H1 (cell line): ENCODE results near the gene PDE8A.

ENCODE experiments used
- CTCF ChIP-seq, 3 experiments: IDR thresholded peaks; 1 replicate in 2 of 3; 2 replicates in 1 of 3; pipeline versions ENCODE4 v1.5.1 to v1.6.1; 2011; ENCODE audit warnings: low read length in 3 of 3, mild to moderate bottlenecking in 3 of 3, inconsistent platforms in 2 of 3, low read depth in 1 of 3, moderate library complexity in 1 of 3; ENCODE audit not compliant: insufficient read depth in 1 of 3; ENCODE audit errors: control extremely low read depth in 1 of 3
- RXRA ChIP-seq: IDR thresholded peaks from 2 replicates; pipeline ENCODE4 v1.6.1; 2011; ENCODE audit warnings: low read depth, mild to moderate bottlenecking, low read length, moderate library complexity; ENCODE audit not compliant: insufficient read depth
- TAF1 ChIP-seq: IDR thresholded peaks from 2 replicates; pipeline ENCODE4 v1.6.1; 2011; ENCODE audit warnings: mild to moderate bottlenecking, low read depth, low read length

- no peak for TF ChIP-seq CTCF (IDR thresholded peaks at IDR 0.05; ENCODE audit: control extremely low read depth in 1 of 3, insufficient read depth in 1 of 3, low read depth in 1 of 3, low read length in 3 of 3)
- TF ChIP-seq TAF1: no peak
- no peak for TF ChIP-seq RXRA
Measured at GRCh38 chr15:84956199-84956598, 25.5 kb upstream of the PDE8A start.
